Measurements from ENCODE around the gene SPATA7.

DNA sequence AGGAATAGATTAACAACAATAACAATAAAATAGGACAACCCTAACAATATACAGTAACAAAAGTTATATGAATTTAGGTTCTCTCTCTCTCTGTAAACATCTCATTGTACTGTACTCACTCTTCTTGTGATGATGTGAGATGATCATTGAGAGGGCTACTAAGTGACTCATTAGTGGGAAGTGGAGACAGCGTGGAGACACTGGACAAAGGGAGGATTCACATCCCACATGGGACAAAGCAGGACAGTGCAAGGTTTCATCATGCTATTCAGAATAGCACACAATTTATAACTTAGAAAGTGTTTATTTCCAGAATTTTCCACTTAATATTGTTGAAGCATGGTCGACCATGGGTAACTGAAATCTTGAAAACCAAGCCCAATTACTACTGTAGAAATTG, 26.0 kb upstream of the SPATA7 start:
- TF ChIP-seq, protein P1, sequence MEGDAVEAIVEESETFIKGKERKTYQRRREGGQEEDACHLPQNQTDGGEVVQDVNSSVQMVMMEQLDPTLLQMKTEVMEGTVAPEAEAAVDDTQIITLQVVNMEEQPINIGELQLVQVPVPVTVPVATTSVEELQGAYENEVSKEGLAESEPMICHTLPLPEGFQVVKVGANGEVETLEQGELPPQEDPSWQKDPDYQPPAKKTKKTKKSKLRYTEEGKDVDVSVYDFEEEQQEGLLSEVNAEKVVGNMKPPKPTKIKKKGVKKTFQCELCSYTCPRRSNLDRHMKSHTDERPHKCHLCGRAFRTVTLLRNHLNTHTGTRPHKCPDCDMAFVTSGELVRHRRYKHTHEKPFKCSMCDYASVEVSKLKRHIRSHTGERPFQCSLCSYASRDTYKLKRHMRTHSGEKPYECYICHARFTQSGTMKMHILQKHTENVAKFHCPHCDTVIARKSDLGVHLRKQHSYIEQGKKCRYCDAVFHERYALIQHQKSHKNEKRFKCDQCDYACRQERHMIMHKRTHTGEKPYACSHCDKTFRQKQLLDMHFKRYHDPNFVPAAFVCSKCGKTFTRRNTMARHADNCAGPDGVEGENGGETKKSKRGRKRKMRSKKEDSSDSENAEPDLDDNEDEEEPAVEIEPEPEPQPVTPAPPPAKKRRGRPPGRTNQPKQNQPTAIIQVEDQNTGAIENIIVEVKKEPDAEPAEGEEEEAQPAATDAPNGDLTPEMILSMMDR (IDR thresholded peaks at IDR 0.05; ENCODE audit: borderline replicate concordance, extremely low read depth, low read length, poor library complexity, severe bottlenecking), result no peak
- no peak for TF ChIP-seq EZH2 (IDR thresholded peaks at IDR 0.05; ENCODE audit: borderline replicate concordance, low read depth, low read length, severe bottlenecking)
